ENCODE results near the gene SFXN2.

Gene SFXN2

DNA sequence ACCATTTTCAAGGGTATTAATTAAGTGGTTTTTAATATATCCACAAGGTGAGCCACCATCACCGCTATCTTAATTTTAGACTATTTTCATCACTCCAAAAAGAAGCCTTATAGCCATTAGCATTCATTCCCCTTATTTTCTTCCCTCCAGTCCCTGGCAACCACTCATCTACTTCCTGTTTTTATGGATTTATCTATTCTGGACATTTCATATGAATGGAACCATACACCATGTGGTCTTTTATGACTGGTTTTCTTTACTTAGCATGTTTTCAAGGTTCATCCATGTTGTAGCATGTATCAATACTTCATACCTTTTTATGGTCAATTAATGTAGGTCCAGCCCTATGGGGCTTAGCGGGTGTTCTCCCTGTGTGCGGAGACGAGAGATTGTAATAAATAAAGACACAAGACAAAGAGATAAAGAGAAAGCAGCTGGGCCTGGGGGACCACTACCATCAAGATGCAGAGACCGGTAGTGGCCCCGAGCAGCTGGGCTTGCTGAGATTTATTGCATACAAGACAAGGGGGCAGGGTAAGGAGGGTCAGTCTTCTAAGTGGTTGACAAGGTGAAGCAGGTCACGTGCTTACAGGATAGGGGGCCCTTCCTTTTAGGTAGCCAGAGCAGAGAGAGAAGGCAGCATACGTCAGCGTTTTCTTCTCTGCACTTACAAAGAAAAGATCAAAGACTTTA is 44.0 kb downstream of the SFXN2 start:
- TF ChIP-seq, protein P1, sequence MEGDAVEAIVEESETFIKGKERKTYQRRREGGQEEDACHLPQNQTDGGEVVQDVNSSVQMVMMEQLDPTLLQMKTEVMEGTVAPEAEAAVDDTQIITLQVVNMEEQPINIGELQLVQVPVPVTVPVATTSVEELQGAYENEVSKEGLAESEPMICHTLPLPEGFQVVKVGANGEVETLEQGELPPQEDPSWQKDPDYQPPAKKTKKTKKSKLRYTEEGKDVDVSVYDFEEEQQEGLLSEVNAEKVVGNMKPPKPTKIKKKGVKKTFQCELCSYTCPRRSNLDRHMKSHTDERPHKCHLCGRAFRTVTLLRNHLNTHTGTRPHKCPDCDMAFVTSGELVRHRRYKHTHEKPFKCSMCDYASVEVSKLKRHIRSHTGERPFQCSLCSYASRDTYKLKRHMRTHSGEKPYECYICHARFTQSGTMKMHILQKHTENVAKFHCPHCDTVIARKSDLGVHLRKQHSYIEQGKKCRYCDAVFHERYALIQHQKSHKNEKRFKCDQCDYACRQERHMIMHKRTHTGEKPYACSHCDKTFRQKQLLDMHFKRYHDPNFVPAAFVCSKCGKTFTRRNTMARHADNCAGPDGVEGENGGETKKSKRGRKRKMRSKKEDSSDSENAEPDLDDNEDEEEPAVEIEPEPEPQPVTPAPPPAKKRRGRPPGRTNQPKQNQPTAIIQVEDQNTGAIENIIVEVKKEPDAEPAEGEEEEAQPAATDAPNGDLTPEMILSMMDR (IDR thresholded peaks at IDR 0.05): no peak

DNA sequence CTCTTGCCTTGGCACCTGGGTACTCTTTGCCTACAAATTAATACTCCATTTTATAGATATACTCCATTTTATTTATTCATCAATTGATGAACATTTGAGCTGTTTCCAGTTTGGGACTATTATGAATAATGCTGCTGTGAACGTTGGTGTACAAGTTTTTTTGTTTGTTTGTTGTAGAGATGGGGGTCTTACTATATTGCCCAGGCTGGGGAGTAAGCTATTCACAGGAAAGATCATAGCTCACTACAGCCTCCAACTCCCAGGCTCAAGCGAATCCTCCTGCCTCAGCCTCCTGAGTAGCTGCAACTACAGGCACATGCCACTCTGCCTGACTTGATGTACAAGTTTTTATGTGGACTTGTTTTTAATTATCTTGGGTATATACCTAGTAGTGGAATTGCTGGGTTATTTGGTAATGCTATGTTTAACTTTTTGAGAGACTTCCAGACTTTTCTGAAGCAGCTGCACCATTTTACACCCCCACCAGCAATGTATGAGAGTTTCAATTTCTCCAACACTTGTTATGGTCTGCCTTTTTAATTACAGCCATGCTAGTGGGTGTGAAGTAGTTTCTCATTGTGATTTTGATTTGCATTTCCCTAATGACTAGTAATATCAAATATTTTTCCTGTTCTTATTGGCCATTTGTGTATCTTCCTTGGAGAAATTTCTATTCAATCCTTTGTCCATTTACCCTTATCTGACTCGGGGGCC is 45.2 kb downstream of the SFXN2 start:
- TF ChIP-seq, protein P1 (IDR thresholded peaks at IDR 0.05): no peak

DNA sequence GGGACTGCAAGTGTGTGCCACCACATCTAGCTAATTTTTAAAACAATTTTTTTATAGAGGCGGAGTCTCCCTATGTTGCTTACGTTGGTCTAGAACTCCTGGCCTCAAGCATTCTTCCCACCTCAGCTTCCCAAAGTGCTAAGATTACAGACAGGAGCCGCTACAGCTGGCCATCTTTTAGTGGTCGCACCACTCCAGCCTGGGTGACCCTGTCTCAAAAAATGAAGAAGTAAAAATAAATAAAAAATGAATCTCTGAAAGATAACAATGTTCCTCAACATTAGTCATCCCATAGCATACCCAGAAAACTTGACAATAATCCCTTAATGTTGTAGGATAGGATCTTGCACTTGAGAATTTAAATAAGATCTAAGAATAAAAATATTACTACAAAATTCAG is 47.5 kb downstream of the SFXN2 start:
- TF ChIP-seq, protein P1 (IDR thresholded peaks at IDR 0.05): no peak

DNA sequence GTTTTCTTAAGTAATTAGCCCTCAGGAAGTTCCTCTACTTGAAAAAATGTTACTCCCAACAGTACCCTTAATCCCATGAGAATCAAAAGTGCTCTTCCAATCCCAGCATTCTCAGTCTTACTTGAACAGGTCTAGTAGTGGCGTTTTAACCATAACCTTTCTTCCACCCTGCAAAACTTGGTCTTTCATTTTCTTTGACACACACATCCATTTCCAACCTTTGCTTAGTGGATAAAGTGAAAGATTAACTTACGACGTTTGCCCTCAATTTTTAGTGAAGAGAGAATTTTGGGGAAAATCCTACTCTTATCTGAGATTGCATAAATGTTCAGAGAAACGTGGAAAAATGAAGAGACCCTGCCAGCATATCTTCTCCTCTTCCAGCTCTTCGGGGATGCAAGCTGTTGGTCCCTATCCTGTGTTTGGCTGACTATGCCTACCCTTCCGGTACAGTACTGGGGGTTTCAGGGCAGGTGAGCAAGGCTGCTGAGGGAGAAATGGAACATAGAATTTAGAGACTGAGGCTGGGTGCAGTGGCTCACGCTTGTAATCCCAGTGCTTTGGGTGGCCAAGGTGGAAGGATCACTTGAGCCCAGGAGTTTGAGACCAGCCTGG is 48.1 kb downstream of the SFXN2 start:
- TF ChIP-seq, protein P1 (IDR thresholded peaks at IDR 0.05): no peak

DNA sequence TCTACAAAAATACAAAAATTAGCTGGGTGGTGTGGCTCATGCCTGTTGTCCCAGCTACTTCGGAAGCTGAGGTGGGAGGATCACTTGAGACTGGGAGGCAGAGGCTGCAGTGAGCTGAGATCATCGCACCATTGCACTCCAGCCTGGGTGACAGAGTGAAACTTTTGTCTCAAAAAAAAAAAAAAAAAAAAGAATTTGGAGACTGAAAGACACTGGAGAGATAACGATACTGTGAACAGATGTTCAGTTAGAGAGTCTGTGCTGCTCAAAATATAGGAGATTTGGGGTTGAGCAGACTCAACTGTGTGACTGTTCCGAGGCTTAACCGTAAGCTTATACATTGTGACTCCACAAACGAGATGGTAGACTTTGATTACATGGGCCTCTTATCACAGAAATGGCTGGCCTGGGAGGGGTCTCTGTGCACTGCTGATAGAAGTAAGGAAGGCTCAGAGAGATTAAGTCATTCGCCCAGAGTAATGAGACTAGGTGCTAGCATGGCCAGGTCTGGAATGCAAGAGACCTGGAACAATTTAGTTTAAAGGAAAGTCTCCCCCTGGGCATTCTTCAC is 48.7 kb downstream of the SFXN2 start:
- TF ChIP-seq, protein P1 (IDR thresholded peaks at IDR 0.05): no peak

DNA sequence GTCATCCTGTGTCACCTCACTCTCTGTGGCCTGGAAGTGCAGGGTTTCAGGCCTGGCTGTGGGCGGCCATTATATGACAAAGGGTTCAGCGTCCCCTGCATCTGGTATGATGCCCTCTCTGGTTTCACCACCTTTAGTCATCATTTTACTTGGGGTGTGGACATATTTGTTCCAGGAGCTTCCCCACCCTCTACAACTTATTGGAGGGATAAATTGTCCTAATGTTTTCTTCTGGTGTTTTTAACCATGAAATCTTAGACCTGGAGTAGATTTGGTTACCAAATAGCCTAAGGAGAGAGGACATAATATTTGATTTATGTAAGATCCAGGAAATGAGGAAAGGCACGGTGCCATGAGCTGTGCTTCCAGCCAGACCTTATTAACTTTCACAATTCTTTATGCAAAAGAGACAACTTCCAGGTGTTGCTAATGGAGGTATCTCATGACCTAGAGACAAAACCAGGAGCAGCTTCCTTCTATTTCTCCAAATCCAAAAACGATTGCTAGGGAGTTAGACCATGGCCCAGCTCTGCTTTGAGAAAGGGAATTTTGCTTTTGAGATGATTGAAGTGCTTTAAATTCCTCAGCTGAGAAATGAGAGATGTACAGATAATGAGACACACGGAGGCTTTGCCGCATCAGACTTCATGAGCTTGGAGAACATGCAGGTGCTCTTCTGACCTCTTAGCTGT is 50.2 kb downstream of the SFXN2 start:
- TF ChIP-seq, protein P1 (IDR thresholded peaks at IDR 0.05): no peak

DNA sequence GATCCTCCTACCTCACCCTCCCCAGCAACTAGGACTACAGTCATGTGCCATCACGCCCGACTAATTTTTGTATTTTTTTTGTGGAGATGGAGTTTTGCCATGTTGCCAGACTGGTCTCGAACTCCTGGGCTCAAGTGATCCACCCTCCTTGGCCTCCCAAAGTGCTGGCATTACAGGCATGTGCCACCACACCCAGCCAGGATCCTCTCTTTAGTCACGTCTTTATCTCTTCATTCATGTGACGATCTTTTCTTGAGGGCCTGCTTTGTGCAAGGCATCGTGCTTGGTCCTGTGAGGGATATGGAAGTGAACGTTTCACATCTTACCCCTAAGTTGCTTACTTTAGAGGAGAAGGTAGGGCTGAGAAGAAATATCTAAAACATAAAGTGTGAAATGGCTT is 50.9 kb downstream of the SFXN2 start:
- TF ChIP-seq, protein P1 (IDR thresholded peaks at IDR 0.05): no peak

Data from LNCAP (cell line).